IMR-90 (cell line): ENCODE data around the gene SWAP70. TPM values are rescaled to one million over a fixed set of nuclear protein-coding genes. Genes with fewer than 3 reads are reported as not detected.
A peak's percentile ranks its signal among the peaks of the same experiment; 100 is the strongest.

Experiments
- ATAC-seq: fragments of 200-7000 bp; cut with Tn5 transposase; 2 replicates; pipeline ENCODE4 v1.9.1; 2020; ENCODE audit warnings: low read depth, mild to moderate bottlenecking, moderate library complexity
- BruUV-seq: library from RNA; stranded (reverse); fragments of 400-500 nt; replicated peaks from 2 replicates; lab custom pipeline; 2021; lab: Mats Ljungman, UMichigan
- CTCF ChIA-PET: fragments of 300-600 bp; formaldehyde crosslinking; extraction: SDS; loops from one replicate; lab custom pipeline; 2021; ENCODE audit warnings: antibody characterized with exemption; lab: Yijun Ruan, JAX
- POLR2A ChIA-PET: fragments of 300-600 bp; sonication (Branson Sonifier 250); formaldehyde crosslinking; loops from one replicate; lab custom pipeline; 2022; ENCODE audit warnings: antibody characterized with exemption; ENCODE audit not compliant: unreplicated experiment; lab: Charles Lee
- DNase-seq: peaks from one replicate; pipeline ENCODE4 v3.0.0; 2013
- H2AFZ ChIP-seq: replicated peaks from 2 replicates; pipeline ENCODE3; 2013; ENCODE audit warnings: low read length, mild to moderate bottlenecking; ENCODE audit not compliant: poor library complexity
- H2AK5ac ChIP-seq: 2 replicates; pipeline ENCODE4 v1.6.1; 2013; ENCODE audit warnings: low read depth, low read length, inconsistent platforms
- H2AK9ac ChIP-seq: replicated peaks from 2 replicates; pipeline ENCODE3; 2013; ENCODE audit warnings: mild to moderate bottlenecking, low read depth, low read length, moderate library complexity; ENCODE audit not compliant: poor library complexity
- H2BK120ac ChIP-seq: 2 replicates; pipeline ENCODE4 v1.6.1; 2013; ENCODE audit warnings: low read depth, low read length, inconsistent platforms
- H2BK15ac ChIP-seq: 3 replicates; pipeline ENCODE4 v1.6.1; 2013; ENCODE audit warnings: low read depth, low read length, inconsistent platforms
- H2BK20ac ChIP-seq: 2 replicates; pipeline ENCODE4 v1.6.1; 2013; ENCODE audit warnings: low read depth, mild to moderate bottlenecking, inconsistent platforms, low read length, moderate library complexity
- H2BK5ac ChIP-seq: 2 replicates; pipeline ENCODE4 v1.6.1; 2013; ENCODE audit warnings: mild to moderate bottlenecking, low read depth, low read length, inconsistent platforms; ENCODE audit not compliant: poor library complexity, severe bottlenecking
- H3K14ac ChIP-seq: replicated peaks from 2 replicates; pipeline ENCODE4 v1.6.1; 2013; ENCODE audit warnings: low read depth, low read length, inconsistent platforms
- H3K18ac ChIP-seq: 2 replicates; pipeline ENCODE4 v1.6.1; 2013; ENCODE audit warnings: low read depth, low read length, control low read depth
- H3K23ac ChIP-seq: 2 replicates; pipeline ENCODE4 v1.6.1; 2013; ENCODE audit warnings: low read depth, low read length, inconsistent platforms
- H3K27ac ChIP-seq: 2 replicates; pipeline ENCODE4 v1.5.1; 2013; ENCODE audit warnings: mild to moderate bottlenecking, control low read depth, low read length; ENCODE audit not compliant: insufficient read depth
- H3K27me3 ChIP-seq: 2 replicates; pipeline ENCODE4 v1.6.1; 2013; ENCODE audit warnings: low read length; ENCODE audit not compliant: control insufficient read depth, insufficient read depth
- H3K36me3 ChIP-seq: 2 replicates; pipeline ENCODE4 v1.6.1; 2013; ENCODE audit warnings: low read length, mixed read lengths; ENCODE audit not compliant: control insufficient read depth, insufficient read depth
- H3K4ac ChIP-seq: 2 replicates; pipeline ENCODE4 v1.6.1; 2013; ENCODE audit warnings: low read depth, low read length, inconsistent platforms
- H3K4me1 ChIP-seq: 2 replicates; pipeline ENCODE4 v1.6.1; 2013; ENCODE audit warnings: low read length, mixed read lengths; ENCODE audit not compliant: control insufficient read depth, insufficient read depth
- H3K4me2 ChIP-seq: 2 replicates; pipeline ENCODE4 v1.6.1; 2013; ENCODE audit warnings: low read depth, mild to moderate bottlenecking, control low read depth, low read length, moderate library complexity
- H3K4me3 ChIP-seq: 2 replicates; pipeline ENCODE4 v1.5.1; 2013; ENCODE audit warnings: low read depth, mild to moderate bottlenecking, control low read depth, low read length, moderate library complexity; ENCODE audit not compliant: insufficient read depth
- H3K56ac ChIP-seq: 2 replicates; pipeline ENCODE4 v1.6.1; 2013; ENCODE audit warnings: low read length, inconsistent platforms; ENCODE audit not compliant: insufficient read depth; ENCODE audit errors: extremely low read depth
- H3K79me1 ChIP-seq, 2 experiments: 2 replicates each; pipeline ENCODE4 v1.6.1; 2013; ENCODE audit warnings: low read length in 2 of 2, inconsistent platforms in 1 of 2, low read depth in 1 of 2
- H3K9ac ChIP-seq: 2 replicates; pipeline ENCODE4 v1.6.1; 2013; ENCODE audit warnings: low read depth, low read length, control low read depth
- H3K9me1 ChIP-seq: 2 replicates; pipeline ENCODE4 v1.6.1; 2013; ENCODE audit warnings: low read length, inconsistent platforms; ENCODE audit not compliant: insufficient read depth
- H3K9me3 ChIP-seq: 2 replicates; pipeline ENCODE4 v1.6.1; 2013; ENCODE audit warnings: low read length; ENCODE audit not compliant: control insufficient read depth, insufficient read depth
- H4K20me1 ChIP-seq: 2 replicates; pipeline ENCODE4 v1.6.1; 2013; ENCODE audit warnings: low read length, inconsistent platforms; ENCODE audit not compliant: insufficient read depth
- H4K5ac ChIP-seq: 2 replicates; pipeline ENCODE4 v1.6.1; 2013; ENCODE audit warnings: mild to moderate bottlenecking, low read depth, low read length, control low read depth
- H4K8ac ChIP-seq, 2 experiments: 2 replicates each; pipeline ENCODE4 v1.6.1; 2013; ENCODE audit warnings: low read depth in 2 of 2, low read length in 2 of 2, control low read depth in 1 of 2, inconsistent platforms in 1 of 2
- H4K91ac ChIP-seq: 2 replicates; pipeline ENCODE4 v1.6.1; 2013; ENCODE audit warnings: low read depth, low read length, inconsistent platforms; ENCODE audit not compliant: insufficient read depth
- CEBPB ChIP-seq: IDR thresholded peaks from 2 replicates; pipeline ENCODE4 v1.6.1; 2012; ENCODE audit warnings: low read depth, low read length, improper control_type of control experiment
- FOS ChIP-seq: fragments of 150-350 bp; IDR thresholded peaks from 2 replicates; pipeline ENCODE4 v1.6.1; 2016; ENCODE audit warnings: low read depth, low read length
- MAZ ChIP-seq: IDR thresholded peaks from 2 replicates; pipeline ENCODE4 v1.6.1; 2012; ENCODE audit warnings: low read depth, mild to moderate bottlenecking, low read length, improper control_type of control experiment, moderate library complexity, borderline replicate concordance
- NFE2L2 ChIP-seq: fragments of 150-350 bp; IDR thresholded peaks from 2 replicates; pipeline ENCODE4 v1.6.1; 2016; ENCODE audit warnings: low read depth, mild to moderate bottlenecking, low read length
- POLR2A ChIP-seq: IDR thresholded peaks from 2 replicates; pipeline ENCODE4 v1.6.1; 2012; ENCODE audit warnings: mild to moderate bottlenecking, low read depth, low read length
- RAD21 ChIP-seq: IDR thresholded peaks from 2 replicates; pipeline ENCODE4 v1.6.1; 2012; ENCODE audit warnings: low read length, improper control_type of control experiment
- WGBS, 2 experiments: methylation state at CpG; one replicate each; pipeline versions ENCODE4 v1.1.5 to v1.1.7; 2013; ENCODE audit warnings: missing lambda C conversion rate in 2 of 2; ENCODE audit not compliant: insufficient read length in 1 of 2; ENCODE audit errors: extremely low coverage in 2 of 2; 5-methylcytosine and 5-hydroxymethylcytosine counted together
- dilution Hi-C: fragments of 300-500 bp; cut with HindIII; formaldehyde crosslinking; loops from one replicate; pipeline ENCODE4 v1.14.3; 2018; ENCODE audit warnings: low sequenced_read_pairs; ENCODE audit not compliant: unreplicated experiment
- in situ Hi-C: fragments of 300-500 bp; cut with MboI; formaldehyde crosslinking; loops from 3 replicates; pipeline ENCODE4 v1.14.3; 2019; ENCODE audit warnings: low sequenced_read_pairs, inconsistent platforms, mixed read lengths
- intact Hi-C: fragments of 100-400 bp; cut with micrococcal nuclease; formaldehyde crosslinking; loops from 2 replicates; pipeline ENCODE4 v1.10.0; 2022
- polyA plus RNA-seq, 3 experiments: library from polyadenylated mRNA; depleted of rRNA; stranded (reverse); fragments of >200 nt; gene quantifications; 2 replicates each; pipeline ENCODE4 v1.2.3, GENCODE V29; 2012; ENCODE audit warnings: low replicate concordance in 1 of 3
- total RNA-seq: library from RNA; depleted of rRNA; stranded (reverse); fragments of >200 nt; gene quantifications from 2 replicates; pipeline ENCODE4 v1.2.3, GENCODE V29; 2012; rRNA removed

SWAP70 gene
- total and polyA plus RNA-seq, 2 of the 4 experiments (the other 2 are of a cell fraction), result 15.5 to 19.9 TPM

DNA sequence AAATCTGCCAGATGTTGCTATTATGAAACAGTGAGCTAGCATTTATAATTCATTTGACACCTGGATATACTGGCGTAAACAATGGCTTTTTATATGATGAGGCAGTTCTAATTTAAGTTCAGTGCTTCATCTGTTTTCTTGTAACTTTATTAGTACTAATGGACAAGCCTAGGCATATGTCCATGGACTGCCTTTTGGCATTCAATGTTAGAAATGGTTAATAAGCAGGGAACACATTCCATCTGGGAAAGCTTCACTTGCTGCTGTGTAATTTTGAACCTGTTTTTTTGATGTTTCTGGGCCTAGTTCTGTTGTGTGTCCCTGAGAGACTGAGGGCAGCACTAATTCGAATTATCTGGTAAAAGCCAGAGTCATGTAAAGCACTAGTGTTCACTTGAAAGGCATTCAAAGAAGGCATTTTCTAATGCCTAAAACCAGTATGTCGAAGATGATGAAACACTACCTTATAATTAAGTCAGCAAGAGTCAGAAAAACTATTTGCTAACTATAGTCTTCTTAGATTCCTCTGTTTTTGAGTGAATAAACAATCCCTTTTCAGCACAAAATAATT, 138.5 kb downstream of the SWAP70 start:
- Histone ChIP-seq H3K4me1 (peaks cover 20% of the 10 kb centered on the region), H2BK5ac (peak overlapping the region; percentile 99), H3K9me1 (no peaks in the 10 kb centered on the region; the same call in 1 of the 2 replicates), H2BK120ac (peak overlapping the region; percentile 99), H2AFZ (no peak overlapping the region), H3K4ac (peak overlapping the region; percentile 92), H3K14ac (peak overlapping the region; percentile 97), H2BK20ac (peak overlapping the region; percentile 99), H3K9me3 (peaks cover under 1% of the 10 kb centered on the region; the same call in 1 of the 2 replicates), H3K4me3 (no peak overlapping the region), H2BK15ac (peak overlapping the region; percentile 36; the same call in 1 of the 3 replicates), H4K5ac (peak overlapping the region; percentile 92), H3K27ac (peak overlapping the region; percentile 71), H3K79me1 (peaks cover 0 to 15% of the 10 kb centered on the region in 2 experiments; a peak in 2 of 4 replicates), H3K9ac (peak overlapping the region; percentile 70; the same call in 1 of the 2 replicates), H2AK9ac (peak overlapping the region; percentile 82), H3K4me2 (peak overlapping the region; percentile 12; the same call in 1 of the 2 replicates), H3K56ac (peak overlapping the region; percentile 98), H3K18ac (peak overlapping the region; percentile 96), H4K91ac (peak overlapping the region; percentile 95), H4K8ac (peak overlapping the region; percentile 53 to 97), H3K23ac (peak overlapping the region; percentile 98), H3K27me3 (no peaks in the 10 kb centered on the region), H4K20me1 (no peaks in the 10 kb centered on the region), H3K36me3 (peaks cover 10% of the 10 kb centered on the region), H2AK5ac (peak overlapping the region; percentile 62)
- ATAC-seq (peak; percentile 85), DNase-seq (peak; percentile 91)
- no peak for TF ChIP-seq MAZ
- peak; percentile 15; the same call in 1 of the 2 replicates for TF ChIP-seq FOS
- no peak for TF ChIP-seq POLR2A
- TF ChIP-seq RAD21, result no peak
- TF ChIP-seq NFE2L2, result no peak
- peak; percentile 89 for TF ChIP-seq CEBPB
- POLR2A ChIA-PET, result no interaction called here
- dilution Hi-C loops, result no loop called here
- CTCF ChIA-PET, result interaction anchor here (0.6 to 1.4 kb wide), 3 partner anchors 14 to 885 kb away, joined by 3 to 6 read pairs (median 3); no protein-coding TSS in a partner anchor
- in situ Hi-C loops, result no loop called here
- 0% methylated on average over 1 of the region's 3 CpGs; no CpG with 5 or more reads in 1 of the 2 experiments for WGBS, 2 experiments
- BruUV-seq, result no TSS peak
- intact Hi-C loops, result loop anchor here (2.0 kb wide), 1 partner anchor 44 kb away; no protein-coding TSS in a partner anchor

Other genes starting within 250 kb of the SWAP70 start
- gene ZNF143, start 203.1 kb upstream of the SWAP70 start, total RNA-seq, result 49.6 and 58.9 TPM in 2 replicates
- 22.7 and 23.8 TPM in 2 replicates for gene ZNF143, start 203.1 kb upstream of the SWAP70 start, polyA plus RNA-seq (2012; rRNA removed)
- gene WEE1, start 90.4 kb upstream of the SWAP70 start, total RNA-seq, result 29.2 and 45.5 TPM in 2 replicates
- 20.2 and 26.5 TPM in 2 replicates for gene WEE1, start 90.4 kb upstream of the SWAP70 start, polyA plus RNA-seq (2012; rRNA removed)